GM12874 (cell line): ENCODE results near the gene NAMPT.

Experiments
- CTCF ChIP-seq: IDR thresholded peaks from 2 replicates; pipeline ENCODE4 v1.5.1; 2011; ENCODE audit warnings: low read depth, mild to moderate bottlenecking, control low read depth, low read length, moderate library complexity; ENCODE audit not compliant: insufficient read depth

Gene NAMPT

DNA sequence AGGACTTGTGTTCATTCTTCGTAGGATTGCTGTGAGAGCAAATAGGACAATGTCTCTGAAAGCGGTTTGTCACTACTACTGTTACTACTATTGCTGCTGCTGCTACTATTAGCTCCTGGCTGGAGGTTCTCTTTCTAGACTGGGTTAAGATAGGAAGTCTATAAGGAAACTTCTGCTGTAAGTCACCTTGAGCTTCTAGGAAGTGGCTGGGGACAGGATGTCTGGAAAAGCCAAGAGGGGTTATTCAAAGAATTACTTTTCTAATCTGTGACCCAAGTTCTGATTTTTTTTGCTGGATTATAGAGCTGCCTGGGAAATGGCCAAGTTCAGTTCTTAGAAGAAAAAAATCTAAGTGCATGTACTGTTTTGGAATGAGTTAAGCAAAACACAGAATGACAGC lies 62.2 kb downstream of the NAMPT start:
- TF ChIP-seq CTCF = no peak

- TF ChIP-seq CTCF = no peak
Observed at GRCh38 chr7:106220307-106220706, 64.5 kb downstream of the NAMPT start.

GRCh38 chr7:106219170-106219569 lies 65.6 kb downstream of the NAMPT start:
- TF ChIP-seq CTCF = no peak

DNA sequence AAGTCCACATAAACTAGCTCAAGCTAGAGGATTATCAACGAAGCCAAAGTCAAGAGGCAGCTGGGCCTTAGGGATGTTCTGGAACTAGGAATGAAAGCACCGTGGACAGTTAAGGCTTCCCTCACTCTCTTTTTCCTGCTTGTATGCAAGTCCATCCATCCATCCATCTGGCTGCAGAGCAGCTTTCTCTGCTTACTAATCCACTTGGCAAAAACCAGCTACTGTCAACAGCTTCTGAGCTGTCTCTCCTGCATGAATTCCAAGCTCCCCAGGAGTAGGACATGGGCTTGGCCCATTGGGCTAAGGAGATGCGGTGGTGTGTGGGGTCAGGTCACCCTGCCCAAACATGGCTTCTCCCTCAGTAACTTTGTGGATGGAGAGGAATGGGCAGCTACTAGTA lies 66.2 kb downstream of the NAMPT start:
- TF ChIP-seq CTCF = no peak

DNA sequence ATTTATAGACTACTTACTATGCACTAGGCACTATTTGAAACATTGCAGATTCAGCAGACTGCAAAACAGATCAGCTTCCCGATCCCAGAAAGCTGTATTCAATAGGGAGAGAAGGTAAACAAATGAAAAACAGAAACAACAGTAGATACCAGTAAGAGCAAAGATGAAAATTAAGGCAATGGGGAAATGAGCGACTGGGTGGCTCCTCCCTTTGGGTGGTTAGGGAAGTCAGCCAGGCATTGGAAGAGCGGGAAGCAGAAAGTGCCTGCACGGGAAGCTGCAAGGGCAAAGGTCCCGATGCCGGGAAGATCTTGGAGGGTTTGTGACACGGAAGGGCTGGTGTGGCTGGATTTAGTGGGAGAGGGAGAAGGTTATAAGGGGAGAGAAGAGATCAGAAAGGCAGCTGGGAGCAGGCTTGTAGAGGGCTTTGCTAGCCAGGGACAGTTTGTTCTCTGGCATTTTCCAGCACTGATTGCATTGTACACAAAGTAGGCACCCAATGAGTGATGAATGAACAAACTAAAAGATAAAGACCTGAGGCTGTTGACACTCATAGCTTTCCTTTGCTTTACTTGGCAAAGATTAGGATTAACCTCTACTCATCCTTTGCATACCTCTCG lies 67.8 kb downstream of the NAMPT start:
- no peak for TF ChIP-seq CTCF

DNA sequence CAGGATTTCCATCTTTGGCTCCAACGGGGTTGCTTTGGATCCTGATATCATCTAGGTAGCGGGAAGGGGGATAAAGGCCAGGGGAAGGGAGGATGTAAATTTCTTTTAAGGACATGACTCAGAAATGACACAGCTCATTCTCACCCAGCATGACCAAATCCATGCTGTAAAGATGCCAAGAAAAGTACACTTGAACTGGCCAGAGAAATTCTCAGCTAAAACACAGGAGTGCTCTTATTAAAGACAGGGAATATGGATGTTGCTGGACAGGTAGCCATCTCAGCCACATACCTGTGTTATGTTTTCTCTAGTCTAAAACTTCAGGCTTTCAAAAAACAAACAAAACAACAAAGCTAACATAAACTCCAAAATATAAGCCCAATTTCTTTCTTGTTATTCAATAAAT lies 68.3 kb downstream of the NAMPT start:
- TF ChIP-seq CTCF = no peak

DNA sequence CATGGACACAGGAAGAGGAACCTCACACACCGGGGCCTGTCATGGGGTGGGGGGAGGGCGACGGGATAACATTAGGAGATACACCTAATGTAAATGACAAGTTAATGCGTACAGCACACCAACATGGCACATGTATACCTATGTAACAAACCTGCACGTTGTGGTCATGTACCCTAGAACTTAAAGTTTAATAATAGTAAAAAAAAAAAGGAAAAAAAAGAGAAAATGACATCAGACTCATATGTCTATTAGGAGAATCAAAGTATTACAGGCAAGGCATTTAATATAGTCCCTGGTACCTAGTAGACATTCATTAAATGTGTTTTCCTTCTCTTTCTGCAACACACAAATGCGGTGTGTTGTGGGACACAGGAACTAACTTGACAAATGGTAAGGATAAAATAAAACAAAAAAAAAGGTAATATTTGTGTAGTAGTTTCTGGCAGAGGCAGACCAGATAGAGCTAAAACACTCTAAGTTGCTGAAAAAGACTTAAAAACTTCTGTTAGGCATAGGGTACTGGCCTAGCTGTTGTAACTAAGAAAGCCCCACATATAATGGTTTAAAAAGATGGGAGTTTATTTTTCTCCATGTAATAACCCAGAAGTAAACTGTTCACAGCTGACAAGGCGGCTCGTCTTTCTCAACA lies 68.8 kb downstream of the NAMPT start:
- no peak for TF ChIP-seq CTCF
